B cell (primary cell): ENCODE data around the gene CHRFAM7A. TPM values are rescaled to one million over a fixed set of nuclear protein-coding genes. Genes with fewer than 3 reads are reported as not detected.
"Not testable (repeated sequence)": the region's sequence is repeated elsewhere in the genome, so short reads cannot be mapped to it uniquely, and the experiment has no call there.

Experiments used
- ATAC-seq: fragments of 200-7000 bp; cut with Tn5 transposase; one replicate; pipeline ENCODE4 v1.10.0; 2021; ENCODE audit warnings: low read depth, mild to moderate bottlenecking, moderate number of reproducible peaks, moderate library complexity
- CTCF ChIA-PET: fragments of 350-600 bp; sonication (Branson Sonifier 250); formaldehyde crosslinking; loops from one replicate; lab custom pipeline; 2021; ENCODE audit warnings: antibody characterized with exemption, inconsistent platforms; lab: Charles Lee
- POLR2A ChIA-PET: fragments of 350-600 bp; sonication (Branson Sonifier 250); formaldehyde crosslinking; loops from one replicate; lab custom pipeline; 2021; ENCODE audit warnings: antibody characterized with exemption; lab: Charles Lee
- DNase-seq: peaks from one replicate; pipeline ENCODE4 v3.0.0; 2013
- H2AFZ ChIP-seq: 2 replicates; pipeline ENCODE4 v1.6.1; 2012; ENCODE audit warnings: mild to moderate bottlenecking, low read depth, low read length; ENCODE audit not compliant: insufficient read depth, poor library complexity, severe bottlenecking
- H3K27ac ChIP-seq, 2 donors: 1 replicate in 1 of 2; 2 replicates in 1 of 2; pipeline ENCODE4 v1.5.1; 2012 to 2013; ENCODE audit warnings: low read length in 2 of 2, mild to moderate bottlenecking in 2 of 2, moderate library complexity in 1 of 2
- H3K27me3 ChIP-seq, 4 experiments: fragments of 200-600 bp in 1 of 4; sonication (generic) in 1 of 4; replicated peaks in 1 of 4; 1 replicate in 2 of 4; 2 replicates in 2 of 4; pipeline versions ENCODE4 v1.6.1 to v1.7.0; 2013 to 2016; ENCODE audit warnings: low read length in 3 of 4, mild to moderate bottlenecking in 2 of 4, mixed read lengths in 1 of 4, moderate library complexity in 1 of 4; ENCODE audit not compliant: insufficient read depth in 4 of 4, control insufficient read depth in 3 of 4; ENCODE audit errors: control extremely low read depth in 1 of 4
- H3K36me3 ChIP-seq, 2 experiments: replicated peaks in 1 of 2; 1 replicate in 1 of 2; 2 replicates in 1 of 2; pipeline versions ENCODE4 v1.6.1 to v1.7.1; 2013; ENCODE audit warnings: low read length in 1 of 2; ENCODE audit not compliant: insufficient read depth in 2 of 2, control insufficient read depth in 1 of 2; ENCODE audit errors: control extremely low read depth in 1 of 2, extremely low read depth in 1 of 2
- H3K4me1 ChIP-seq, 2 donors: fragments of 200-600 bp in 1 of 2; sonication (generic) in 1 of 2; 1 replicate in 1 of 2; 2 replicates in 1 of 2; pipeline versions ENCODE4 v1.5.1 to v1.6.1; 2013 to 2017; ENCODE audit warnings: low read length in 2 of 2; ENCODE audit not compliant: control insufficient read depth in 2 of 2, insufficient read depth in 2 of 2
- H3K4me2 ChIP-seq: replicated peaks from 2 replicates; pipeline ENCODE3; 2012; ENCODE audit warnings: mild to moderate bottlenecking, low read depth, low read length; ENCODE audit not compliant: poor library complexity, severe bottlenecking
- H3K4me3 ChIP-seq, 5 experiments: fragments of 200-600 bp in 1 of 5; sonication (generic) in 1 of 5; 1 replicate in 3 of 5; 2 replicates in 2 of 5; pipeline versions ENCODE4 v1.5.1 to v1.7.0; 2011 to 2016; ENCODE audit warnings: low read length in 4 of 5, mild to moderate bottlenecking in 4 of 5, low read depth in 2 of 5, control low read depth in 1 of 5, moderate library complexity in 1 of 5; ENCODE audit not compliant: insufficient read depth in 1 of 5; ENCODE audit errors: control extremely low read depth in 1 of 5, extremely low read depth in 1 of 5
- H3K79me2 ChIP-seq: fragments of 200-600 bp; sonication (generic); one replicate; pipeline ENCODE4 v1.6.0; 2016; ENCODE audit warnings: low read length; ENCODE audit not compliant: control insufficient read depth, insufficient read depth
- H3K9ac ChIP-seq: fragments of 200-600 bp; sonication (generic); 2 replicates; pipeline ENCODE4 v1.6.1; 2017; ENCODE audit warnings: mild to moderate bottlenecking, low read length, moderate library complexity
- H3K9me3 ChIP-seq, 3 donors: one replicate each; pipeline versions ENCODE4 v1.6.1 to v1.7.1; 2013; ENCODE audit warnings: low read length in 2 of 3; ENCODE audit not compliant: control insufficient read depth in 2 of 3, insufficient read depth in 1 of 3; ENCODE audit errors: control extremely low read depth in 1 of 3
- H4K20me1 ChIP-seq: 2 replicates; pipeline ENCODE4 v1.6.0; 2012; ENCODE audit warnings: mild to moderate bottlenecking, low read length; ENCODE audit not compliant: insufficient read depth, control insufficient read depth, poor library complexity, severe bottlenecking
- H3K27ac Mint-ChIP-seq: one replicate; pipeline ENCODE4 v1.8.0; 2021; ENCODE audit warnings: mixed read lengths
- H3K27me3 Mint-ChIP-seq: one replicate; pipeline ENCODE4 v1.8.0; 2021; ENCODE audit warnings: mixed read lengths
- H3K4me1 Mint-ChIP-seq: one replicate; pipeline ENCODE4 v1.8.0; 2021; ENCODE audit warnings: mixed read lengths
- H3K4me3 Mint-ChIP-seq: one replicate; pipeline ENCODE4 v1.8.0; 2021; ENCODE audit warnings: mixed read lengths
- H3K9me3 Mint-ChIP-seq: one replicate; pipeline ENCODE4 v1.8.0; 2022; ENCODE audit warnings: mixed read lengths; ENCODE audit not compliant: insufficient read depth
- WGBS: methylation state at CpG from one replicate; pipeline ENCODE4 v1.1.5; 2013; ENCODE audit warnings: missing lambda C conversion rate; ENCODE audit not compliant: insufficient coverage; 5-methylcytosine and 5-hydroxymethylcytosine counted together
- intact Hi-C: fragments of 100-400 bp; cut with micrococcal nuclease; formaldehyde crosslinking; loops from one replicate; pipeline ENCODE4 v1.10.0; 2022
- polyA plus RNA-seq: library from polyadenylated mRNA; depleted of rRNA; stranded (reverse); fragments of >200 nt; gene quantifications from 2 replicates; pipeline ENCODE4 v1.2.3, GENCODE V29; 2012
- total RNA-seq, 2 donors: library from RNA; stranded (reverse); fragments of 120-200 nt in 1 of 2; gene quantifications; 1 replicate in 1 of 2; 2 replicates in 1 of 2; pipeline versions ENCODE4 v1.2.3 to v1.2.4, GENCODE V29; 2013 to 2022

The CHRFAM7A gene
- total and polyA plus RNA-seq, 2 donors (not counting 1 experiment from before 2014, with no cell fraction given): 0.61 to 1.1 TPM

DNA sequence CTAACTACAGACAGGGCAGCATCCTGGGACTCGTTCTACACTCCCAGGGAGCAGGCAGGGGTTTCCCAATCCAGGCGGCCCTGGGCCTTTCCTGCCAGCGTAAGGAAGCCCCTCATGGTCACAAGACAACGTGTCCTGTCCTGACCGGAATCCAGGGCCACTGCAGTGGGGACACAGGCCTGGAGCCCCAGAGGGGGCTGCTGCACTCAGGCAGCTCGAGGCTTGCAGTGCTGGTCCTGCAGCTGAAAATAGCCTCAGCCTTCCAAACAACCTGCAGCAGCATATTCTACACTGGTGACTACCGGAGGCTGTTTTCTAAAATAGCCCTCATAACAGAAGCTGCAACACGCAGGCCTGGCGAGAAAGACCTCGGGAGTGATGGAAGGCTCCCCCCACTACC, 18.5 kb downstream of the CHRFAM7A start:
- WGBS: 92% methylated on average over 2 of the region's 10 CpGs
- H3K9me3 ChIP-seq, H3K9ac ChIP-seq, DNase-seq, H3K27me3 Mint-ChIP-seq, H3K4me2 ChIP-seq, H3K4me3 ChIP-seq, ATAC-seq, H3K4me3 Mint-ChIP-seq, H3K36me3 ChIP-seq, H4K20me1 ChIP-seq, H3K4me1 Mint-ChIP-seq, H3K79me2 ChIP-seq, intact Hi-C loops, POLR2A ChIA-PET, H3K4me1 ChIP-seq, H2AFZ ChIP-seq, H3K27ac Mint-ChIP-seq, CTCF ChIA-PET, H3K27ac ChIP-seq, H3K27me3 ChIP-seq, H3K9me3 Mint-ChIP-seq: not testable (repeated sequence)

DNA sequence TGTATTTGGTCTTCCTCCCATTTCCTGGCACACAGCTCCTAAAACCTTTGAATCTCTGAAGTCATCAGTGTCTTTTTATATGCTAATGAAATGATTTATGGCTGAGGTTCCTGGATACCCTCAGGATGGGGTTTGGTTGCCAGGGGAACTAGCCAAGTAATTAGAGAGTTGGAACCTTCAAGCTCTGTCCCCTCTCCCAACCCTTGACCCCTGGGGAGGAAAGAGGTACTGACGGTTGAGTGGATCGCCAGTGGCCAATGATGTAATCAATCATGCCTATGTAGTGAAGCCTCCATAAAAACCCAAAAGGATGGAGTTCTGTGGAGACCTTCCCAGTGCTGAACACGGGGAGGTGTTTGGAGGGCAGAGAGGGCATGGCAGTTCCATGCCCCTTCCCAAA, 25.1 kb downstream of the CHRFAM7A start:
- POLR2A ChIA-PET, H3K9me3 Mint-ChIP-seq: not testable (repeated sequence)

DNA sequence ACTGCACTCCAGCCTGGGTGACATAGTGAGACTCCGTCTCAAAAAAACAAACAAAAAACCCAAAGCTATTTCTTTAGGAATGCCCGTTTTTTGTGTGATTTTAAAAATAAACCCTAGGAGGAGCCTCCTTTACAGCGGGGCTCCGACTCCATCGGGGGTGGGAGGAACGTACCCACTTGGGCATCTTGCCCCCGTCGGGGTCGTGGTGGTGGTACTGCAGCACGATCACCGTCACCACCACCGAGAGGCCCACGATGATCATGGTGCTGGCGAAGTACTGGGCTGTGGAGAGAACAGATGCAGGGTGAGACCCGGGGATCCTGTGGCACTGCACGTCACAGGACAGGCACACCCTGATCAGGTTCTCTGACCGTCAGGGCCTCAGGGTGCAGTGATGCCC, 26.1 kb downstream of the CHRFAM7A start:
- H3K27ac ChIP-seq, intact Hi-C loops, H3K9me3 ChIP-seq, H3K9me3 Mint-ChIP-seq, H3K27me3 Mint-ChIP-seq, H3K4me3 ChIP-seq, H3K4me2 ChIP-seq, POLR2A ChIA-PET, H3K79me2 ChIP-seq, H3K4me1 Mint-ChIP-seq, DNase-seq, H3K4me1 ChIP-seq, H3K27ac Mint-ChIP-seq, H4K20me1 ChIP-seq, H2AFZ ChIP-seq, CTCF ChIA-PET, ATAC-seq, H3K4me3 Mint-ChIP-seq, H3K9ac ChIP-seq, H3K27me3 ChIP-seq, H3K36me3 ChIP-seq: not testable (repeated sequence)
- 86% methylated on average over 3 of the region's 17 CpGs for WGBS

More for the DNA sequence above, 25.1 kb downstream of the CHRFAM7A start:
- H3K27me3 Mint-ChIP-seq, H3K27ac ChIP-seq, DNase-seq, H3K4me2 ChIP-seq, H3K4me3 ChIP-seq, H3K36me3 ChIP-seq, ATAC-seq, intact Hi-C loops, H3K4me1 ChIP-seq, H4K20me1 ChIP-seq, CTCF ChIA-PET, H3K9ac ChIP-seq, H3K4me1 Mint-ChIP-seq, H3K9me3 ChIP-seq, H2AFZ ChIP-seq, H3K4me3 Mint-ChIP-seq, H3K27me3 ChIP-seq, H3K79me2 ChIP-seq, H3K27ac Mint-ChIP-seq: not testable (repeated sequence)
- WGBS: no CpG with 5 or more reads among the region's 3 CpGs

DNA sequence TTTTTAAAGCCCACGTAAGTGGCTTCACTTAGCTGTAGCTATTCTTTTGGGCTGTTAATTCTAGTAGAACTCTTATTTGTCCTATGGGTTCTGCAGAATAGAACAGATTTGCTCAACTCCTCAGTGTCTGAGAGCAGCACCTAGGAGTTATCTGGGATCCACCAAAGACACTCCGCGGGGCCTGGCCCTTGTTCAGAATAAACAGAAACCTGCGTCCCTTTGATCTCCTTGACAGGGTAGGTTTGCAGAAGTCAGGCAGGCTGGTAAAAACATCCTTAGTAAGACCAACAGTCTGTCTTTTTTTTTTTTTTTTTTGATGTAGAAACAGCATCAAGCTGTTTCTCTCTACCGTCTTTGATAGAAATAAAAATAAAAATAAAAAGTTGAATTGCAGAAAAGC, 31.9 kb downstream of the CHRFAM7A start:
- H3K9me3 ChIP-seq, CTCF ChIA-PET, H3K9ac ChIP-seq, H3K27me3 ChIP-seq, H3K4me3 Mint-ChIP-seq, H3K4me1 Mint-ChIP-seq, H3K4me3 ChIP-seq, H3K27me3 Mint-ChIP-seq, DNase-seq, POLR2A ChIA-PET, H3K9me3 Mint-ChIP-seq, H3K36me3 ChIP-seq, H2AFZ ChIP-seq, H3K4me1 ChIP-seq, intact Hi-C loops, H3K79me2 ChIP-seq, H4K20me1 ChIP-seq, ATAC-seq, H3K27ac ChIP-seq, H3K27ac Mint-ChIP-seq, H3K4me2 ChIP-seq: not testable (repeated sequence)
- WGBS: no CpG with 5 or more reads among the region's 5 CpGs
